HepG2 (cell line): Measurements from ENCODE around the gene NXPE3. TPM values are rescaled to one million over a fixed set of nuclear protein-coding genes. Genes with fewer than 3 reads are reported as not detected.

ENCODE experiments used
- ATF2 ChIP-seq: sonication (generic); formaldehyde crosslinking; IDR thresholded peaks from 2 replicates; pipeline ENCODE4 v1.4.0; 2020; ENCODE audit warnings: missing genetic modification reagents
- ATM ChIP-seq: fragments of 450-650 bp; IDR thresholded peaks from 2 replicates; pipeline ENCODE4 v1.7.1; 2017; ENCODE audit warnings: mild to moderate bottlenecking, borderline replicate concordance
- CCAR2 ChIP-seq: fragments of 200-400 bp; formaldehyde crosslinking; optimal IDR thresholded peaks from 2 replicates; pipeline ENCODE3; 2018; ENCODE audit warnings: low read depth, mild to moderate bottlenecking, low read length, moderate library complexity
- CEBPG ChIP-seq: IDR thresholded peaks from 2 replicates; pipeline ENCODE4 v1.6.1; 2016
- FOXA1 ChIP-seq, 2 experiments: fragments of 450-650 bp in 1 of 2; sonication (generic) in 1 of 2; formaldehyde crosslinking in 1 of 2; IDR thresholded peaks; 2 replicates each; pipeline versions ENCODE4 v1.4.0 to v1.6.1; 2016 to 2020; ENCODE audit warnings: missing genetic modification reagents in 1 of 2
- FOXA3 ChIP-seq: IDR thresholded peaks from 2 replicates; pipeline ENCODE4 v1.6.1; 2016; ENCODE audit warnings: missing genetic modification reagents, missing compliant biosample characterization
- FOXP1 ChIP-seq, 2 experiments: fragments of 450-650 bp in 1 of 2; IDR thresholded peaks; 2 replicates each; pipeline ENCODE4 v1.6.1; 2017 to 2018; ENCODE audit warnings: antibody characterized with exemption in 1 of 2
- GLI4 ChIP-seq: sonication (generic); formaldehyde crosslinking; IDR thresholded peaks from 2 replicates; pipeline ENCODE4 v1.5.1; 2020; ENCODE audit warnings: missing genetic modification reagents, mild to moderate bottlenecking, moderate library complexity, borderline replicate concordance
- KLF9 ChIP-seq: IDR thresholded peaks from 2 replicates; pipeline ENCODE4 v1.6.1; 2016; ENCODE audit warnings: low read depth
- MED1 ChIP-seq: sonication (generic); formaldehyde crosslinking; IDR thresholded peaks from 2 replicates; pipeline ENCODE4 v1.4.0; 2020; ENCODE audit warnings: missing genetic modification reagents
- NAIF1 ChIP-seq: sonication (generic); formaldehyde crosslinking; IDR thresholded peaks from 2 replicates; pipeline ENCODE4 v1.5.0; 2020; ENCODE audit warnings: mild to moderate bottlenecking, missing genetic modification reagents, borderline replicate concordance
- NFRKB ChIP-seq: fragments of 450-650 bp; IDR thresholded peaks from 2 replicates; pipeline ENCODE4 v1.6.1; 2017
- NR2F6 ChIP-seq, 2 experiments: IDR thresholded peaks; 2 replicates each; pipeline ENCODE4 v1.6.1; 2016; ENCODE audit warnings: antibody characterized with exemption in 1 of 2, mild to moderate bottlenecking in 1 of 2
- SRSF9 ChIP-seq: fragments of 200-400 bp; formaldehyde crosslinking; IDR thresholded peaks from 2 replicates; pipeline ENCODE4 v1.6.1; 2018; ENCODE audit warnings: borderline replicate concordance, mild to moderate bottlenecking, low read depth, low read length; ENCODE audit not compliant: insufficient read depth, poor library complexity, severe bottlenecking
- THAP8 ChIP-seq: sonication (generic); formaldehyde crosslinking; IDR thresholded peaks from 2 replicates; pipeline ENCODE4 v1.5.1; 2020; ENCODE audit warnings: missing genetic modification reagents, mild to moderate bottlenecking, borderline replicate concordance
- ZMYM2 ChIP-seq: sonication (generic); formaldehyde crosslinking; IDR thresholded peaks from 2 replicates; pipeline ENCODE4 v1.8.0; 2022; ENCODE audit warnings: mild to moderate bottlenecking, missing genetic modification reagents
- ZMYM3 ChIP-seq: sonication (generic); formaldehyde crosslinking; IDR thresholded peaks from 2 replicates; pipeline ENCODE4 v1.5.1; 2020; ENCODE audit warnings: mild to moderate bottlenecking, missing genetic modification reagents
- ZNF20 ChIP-seq: sonication (generic); formaldehyde crosslinking; IDR thresholded peaks from 2 replicates; pipeline ENCODE4 v1.4.0; 2020; ENCODE audit warnings: mild to moderate bottlenecking, moderate library complexity, missing genetic modification reagents
- ZNF569 ChIP-seq: sonication (generic); formaldehyde crosslinking; IDR thresholded peaks from 2 replicates; pipeline ENCODE4 v1.5.0; 2020; ENCODE audit warnings: mild to moderate bottlenecking, missing genetic modification reagents, moderate library complexity, borderline replicate concordance
- ZNF670 ChIP-seq: sonication (generic); formaldehyde crosslinking; IDR thresholded peaks from 2 replicates; pipeline ENCODE4 v1.8.0; 2022; ENCODE audit warnings: mild to moderate bottlenecking, missing genetic modification reagents, borderline replicate concordance
- polyA plus RNA-seq, 8 experiments: library from polyadenylated mRNA; depleted of rRNA in 3 of 8; stranded (reverse) in 7 of 8; unstranded in 1 of 8; fragments of >200 nt; fragmentation: Illumina TruSeq in 4 of 8; extraction: Trizol in 4 of 8; gene quantifications; 2 replicates each; pipeline versions ENCODE4 v1.2.1 to v1.2.3, GENCODE V29; 2011 to 2016; ENCODE audit warnings: low read depth in 4 of 8, missing spikeins in 1 of 8, mixed read lengths in 1 of 8; ENCODE audit not compliant: insufficient read depth in 1 of 8
- total RNA-seq, 5 experiments: library from RNA; depleted of rRNA; stranded (reverse); fragments of >200 nt; fragmentation: Illumina TruSeq; extraction: Trizol; gene quantifications; 2 replicates each; pipeline ENCODE4 v1.2.3, GENCODE V29; 2016; ENCODE audit warnings: low read depth in 1 of 5
- TF ChIP-seq, protein P1 (sequence below): sonication (generic); formaldehyde crosslinking; IDR thresholded peaks from 2 replicates; pipeline ENCODE4 v1.4.0; 2020; ENCODE audit warnings: missing genetic modification reagents, borderline replicate concordance
- TF ChIP-seq, protein P2 (sequence below): IDR thresholded peaks from 2 replicates; pipeline ENCODE4 v1.6.1; 2016
- TF ChIP-seq, protein P3 (sequence below): sonication (generic); formaldehyde crosslinking; IDR thresholded peaks from 2 replicates; pipeline ENCODE4 v1.5.1; 2020; ENCODE audit warnings: missing genetic modification reagents, mild to moderate bottlenecking, borderline replicate concordance

The NXPE3 gene
- total and polyA plus RNA-seq, 2 of the 13 experiments (the other 11 are each of a cell fraction or from before 2014, with no cell fraction given), result 3.5 to 4.7 TPM

- TF ChIP-seq, protein P1, sequence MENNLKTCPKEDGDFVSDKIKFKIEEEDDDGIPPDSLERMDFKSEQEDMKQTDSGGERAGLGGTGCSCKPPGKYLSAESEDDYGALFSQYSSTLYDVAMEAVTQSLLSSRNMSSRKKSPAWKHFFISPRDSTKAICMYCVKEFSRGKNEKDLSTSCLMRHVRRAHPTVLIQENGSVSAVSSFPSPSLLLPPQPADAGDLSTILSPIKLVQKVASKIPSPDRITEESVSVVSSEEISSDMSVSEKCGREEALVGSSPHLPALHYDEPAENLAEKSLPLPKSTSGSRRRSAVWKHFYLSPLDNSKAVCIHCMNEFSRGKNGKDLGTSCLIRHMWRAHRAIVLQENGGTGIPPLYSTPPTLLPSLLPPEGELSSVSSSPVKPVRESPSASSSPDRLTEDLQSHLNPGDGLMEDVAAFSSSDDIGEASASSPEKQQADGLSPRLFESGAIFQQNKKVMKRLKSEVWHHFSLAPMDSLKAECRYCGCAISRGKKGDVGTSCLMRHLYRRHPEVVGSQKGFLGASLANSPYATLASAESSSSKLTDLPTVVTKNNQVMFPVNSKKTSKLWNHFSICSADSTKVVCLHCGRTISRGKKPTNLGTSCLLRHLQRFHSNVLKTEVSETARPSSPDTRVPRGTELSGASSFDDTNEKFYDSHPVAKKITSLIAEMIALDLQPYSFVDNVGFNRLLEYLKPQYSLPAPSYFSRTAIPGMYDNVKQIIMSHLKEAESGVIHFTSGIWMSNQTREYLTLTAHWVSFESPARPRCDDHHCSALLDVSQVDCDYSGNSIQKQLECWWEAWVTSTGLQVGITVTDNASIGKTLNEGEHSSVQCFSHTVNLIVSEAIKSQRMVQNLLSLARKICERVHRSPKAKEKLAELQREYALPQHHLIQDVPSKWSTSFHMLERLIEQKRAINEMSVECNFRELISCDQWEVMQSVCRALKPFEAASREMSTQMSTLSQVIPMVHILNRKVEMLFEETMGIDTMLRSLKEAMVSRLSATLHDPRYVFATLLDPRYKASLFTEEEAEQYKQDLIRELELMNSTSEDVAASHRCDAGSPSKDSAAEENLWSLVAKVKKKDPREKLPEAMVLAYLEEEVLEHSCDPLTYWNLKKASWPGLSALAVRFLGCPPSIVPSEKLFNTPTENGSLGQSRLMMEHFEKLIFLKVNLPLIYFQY (CRISPR knock-in tag), result no peak
- TF ChIP-seq ZNF20 (CRISPR knock-in tag), result no peak
- TF ChIP-seq NR2F6 (IDR thresholded peaks at IDR 0.05), result peak; percentile 35; the same call in 1 of the 2 replicates
- TF ChIP-seq NR2F6 (CRISPR knock-in tag; IDR thresholded peaks at IDR 0.05), result peak; percentile 79
- no peak for TF ChIP-seq CCAR2
- TF ChIP-seq SRSF9, result no peak
- no peak for TF ChIP-seq GLI4 (CRISPR knock-in tag)
- TF ChIP-seq ATF2 (CRISPR knock-in tag), result no peak
- TF ChIP-seq NFRKB, result no peak
- 0 out of 2 replicates have a peak, but pooled peaks have one; percentile 15 for TF ChIP-seq MED1 (CRISPR knock-in tag)
- TF ChIP-seq ZNF569 (CRISPR knock-in tag), result no peak
- no peak for TF ChIP-seq ZMYM2 (CRISPR knock-in tag)
- TF ChIP-seq ZNF670, result no peak
- TF ChIP-seq FOXA1 (IDR thresholded peaks at IDR 0.05), result peak; percentile 66; the same call in 1 of the 2 replicates
- TF ChIP-seq FOXA1 (CRISPR knock-in tag; IDR thresholded peaks at IDR 0.05), result peak; percentile 72
- TF ChIP-seq, protein P2, sequence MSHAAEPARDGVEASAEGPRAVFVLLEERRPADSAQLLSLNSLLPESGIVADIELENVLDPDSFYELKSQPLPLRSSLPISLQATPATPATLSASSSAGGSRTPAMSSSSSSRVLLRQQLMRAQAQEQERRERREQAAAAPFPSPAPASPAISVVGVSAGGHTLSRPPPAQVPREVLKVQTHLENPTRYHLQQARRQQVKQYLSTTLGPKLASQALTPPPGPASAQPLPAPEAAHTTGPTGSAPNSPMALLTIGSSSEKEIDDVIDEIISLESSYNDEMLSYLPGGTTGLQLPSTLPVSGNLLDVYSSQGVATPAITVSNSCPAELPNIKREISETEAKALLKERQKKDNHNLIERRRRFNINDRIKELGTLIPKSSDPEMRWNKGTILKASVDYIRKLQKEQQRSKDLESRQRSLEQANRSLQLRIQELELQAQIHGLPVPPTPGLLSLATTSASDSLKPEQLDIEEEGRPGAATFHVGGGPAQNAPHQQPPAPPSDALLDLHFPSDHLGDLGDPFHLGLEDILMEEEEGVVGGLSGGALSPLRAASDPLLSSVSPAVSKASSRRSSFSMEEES (CRISPR knock-in tag), result peak; percentile 76; the same call in 1 of the 2 replicates
- peak; percentile 81 for TF ChIP-seq FOXA3 (CRISPR knock-in tag)
- no peak for TF ChIP-seq NAIF1 (CRISPR knock-in tag)
- TF ChIP-seq ZMYM3, result no peak
- TF ChIP-seq, protein P3, sequence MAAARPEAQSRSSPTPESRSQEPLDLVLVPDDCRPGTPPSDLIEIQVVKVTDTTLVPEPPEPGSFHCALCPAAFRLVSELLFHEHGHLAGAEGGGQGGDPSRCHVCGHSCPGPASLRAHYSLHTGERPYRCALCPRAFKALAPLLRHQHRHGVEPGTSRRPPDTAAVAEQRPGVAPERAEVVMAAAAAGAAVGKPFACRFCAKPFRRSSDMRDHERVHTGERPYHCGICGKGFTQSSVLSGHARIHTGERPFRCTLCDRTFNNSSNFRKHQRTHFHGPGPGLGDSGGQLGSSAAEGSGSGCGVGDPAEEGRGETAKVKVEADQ (CRISPR knock-in tag), result no peak
- no peak for TF ChIP-seq KLF9 (CRISPR knock-in tag)
- TF ChIP-seq THAP8 (CRISPR knock-in tag), result no peak
- peak; percentile 40; the same call in 1 of the 2 replicates for TF ChIP-seq CEBPG
- no peak for TF ChIP-seq FOXP1 (IDR thresholded peaks at IDR 0.05)
- TF ChIP-seq FOXP1 (CRISPR knock-in tag; IDR thresholded peaks at IDR 0.05), result peak; percentile 56; the same call in 1 of the 2 replicates
- TF ChIP-seq ATM, result no peak; the same call in 1 of the 2 replicates
Observed at GRCh38 chr3:101848326-101848725, 69.3 kb downstream of the NXPE3 start (continued).
